CD14-positive monocyte (primary cell): ENCODE data around the gene DIS3L2. TPM values are rescaled to one million over a fixed set of nuclear protein-coding genes. Genes with fewer than 3 reads are reported as not detected.

Experiments
- DNase-seq, 3 donors: peaks; one replicate each; pipeline ENCODE4 v3.0.0-alpha.2; 2011 to 2022
- H2AFZ ChIP-seq: 2 replicates; pipeline ENCODE4 v1.6.0; 2012; ENCODE audit warnings: mild to moderate bottlenecking, low read depth, low read length, inconsistent platforms; ENCODE audit not compliant: insufficient read depth, poor library complexity, severe bottlenecking
- H3K27ac ChIP-seq, 2 donors: 1 replicate in 1 of 2; 2 replicates in 1 of 2; pipeline ENCODE4 v1.5.1; 2012 to 2013; ENCODE audit warnings: low read length in 2 of 2, control low read depth in 1 of 2, inconsistent platforms in 1 of 2, low read depth in 1 of 2, mild to moderate bottlenecking in 1 of 2
- H3K27me3 ChIP-seq, 2 donors: one replicate each; pipeline versions ENCODE4 v1.6.0 to v1.6.1; 2011 to 2013; ENCODE audit warnings: low read length in 2 of 2; ENCODE audit not compliant: control insufficient read depth in 2 of 2, insufficient read depth in 2 of 2
- H3K36me3 ChIP-seq, 2 donors: replicated peaks in 1 of 2; 1 replicate in 1 of 2; 2 replicates in 1 of 2; pipeline versions ENCODE4 v1.5.1 to v1.6.1; 2012 to 2013; ENCODE audit warnings: low read length in 2 of 2, control low read depth in 1 of 2, inconsistent platforms in 1 of 2, mild to moderate bottlenecking in 1 of 2; ENCODE audit not compliant: insufficient read depth in 2 of 2, control insufficient read depth in 1 of 2
- H3K4me1 ChIP-seq, 2 donors: 1 replicate in 1 of 2; 2 replicates in 1 of 2; pipeline versions ENCODE4 v1.5.1 to v1.6.1; 2012 to 2013; ENCODE audit warnings: low read length in 2 of 2, control low read depth in 1 of 2, inconsistent platforms in 1 of 2, mild to moderate bottlenecking in 1 of 2, moderate library complexity in 1 of 2; ENCODE audit not compliant: insufficient read depth in 2 of 2, control insufficient read depth in 1 of 2
- H3K4me2 ChIP-seq: replicated peaks from 2 replicates; pipeline ENCODE3; 2012; ENCODE audit warnings: low read length, moderate library complexity, mild to moderate bottlenecking; ENCODE audit not compliant: poor library complexity, severe bottlenecking; ENCODE audit errors: extremely low read depth
- H3K4me3 ChIP-seq, 3 experiments: fragments of 200-600 bp in 1 of 3; sonication (generic) in 1 of 3; replicated peaks in 1 of 3; 1 replicate in 2 of 3; 2 replicates in 1 of 3; pipeline ENCODE4 v1.5.1; 2011 to 2013; ENCODE audit warnings: low read length in 3 of 3, mild to moderate bottlenecking in 3 of 3, control low read depth in 2 of 3, low read depth in 2 of 3, inconsistent platforms in 1 of 3, moderate library complexity in 1 of 3
- H3K79me2 ChIP-seq: 2 replicates; pipeline ENCODE4 v1.6.0; 2012; ENCODE audit warnings: mild to moderate bottlenecking, control low read depth, inconsistent platforms, low read length, moderate library complexity; ENCODE audit not compliant: insufficient read depth
- H3K9ac ChIP-seq: 2 replicates; pipeline ENCODE4 v1.6.0; 2017; ENCODE audit warnings: low read length, mild to moderate bottlenecking; ENCODE audit not compliant: insufficient read depth, poor library complexity, severe bottlenecking
- H3K9me3 ChIP-seq, 2 donors: replicated peaks in 1 of 2; 1 replicate in 1 of 2; 2 replicates in 1 of 2; pipeline versions ENCODE4 v1.5.1 to v1.6.1; 2012 to 2013; ENCODE audit warnings: low read length in 2 of 2, control low read depth in 1 of 2; ENCODE audit not compliant: control insufficient read depth in 1 of 2, insufficient read depth in 1 of 2
- H4K20me1 ChIP-seq: 2 replicates; pipeline ENCODE4 v1.6.0; 2012; ENCODE audit warnings: mild to moderate bottlenecking, low read length, control low read depth, moderate library complexity; ENCODE audit not compliant: insufficient read depth
- H3K27ac Mint-ChIP-seq, 7 donors: one replicate each; pipeline ENCODE4 v1.8.0; 2020; ENCODE audit warnings: mild to moderate bottlenecking in 7 of 7, mixed read lengths in 7 of 7, moderate library complexity in 6 of 7, inconsistent platforms in 2 of 7
- H3K27me3 Mint-ChIP-seq, 3 donors: one replicate each; pipeline ENCODE4 v1.8.0; 2021 to 2022; ENCODE audit warnings: low read depth in 3 of 3, mild to moderate bottlenecking in 3 of 3, mixed read lengths in 3 of 3, moderate library complexity in 3 of 3, inconsistent platforms in 1 of 3
- H3K36me3 Mint-ChIP-seq, 2 donors: one replicate each; pipeline ENCODE4 v1.8.0; 2020; ENCODE audit warnings: mixed read lengths in 2 of 2, inconsistent platforms in 1 of 2, mild to moderate bottlenecking in 1 of 2
- H3K4me1 Mint-ChIP-seq: one replicate; pipeline ENCODE4 v1.8.0; 2020; ENCODE audit warnings: mild to moderate bottlenecking, mixed read lengths
- H3K4me3 Mint-ChIP-seq, 2 donors: one replicate each; pipeline ENCODE4 v1.8.0; 2020; ENCODE audit warnings: mild to moderate bottlenecking in 2 of 2, mixed read lengths in 2 of 2, moderate library complexity in 1 of 2
- H3K9me3 Mint-ChIP-seq, 7 donors: one replicate each; pipeline ENCODE4 v1.8.0; 2020 to 2022; ENCODE audit warnings: mixed read lengths in 7 of 7, mild to moderate bottlenecking in 6 of 7, moderate library complexity in 6 of 7, inconsistent platforms in 2 of 7
- CTCF ChIP-seq: fragments of 200-600 bp; IDR thresholded peaks from one replicate; pipeline ENCODE4 v1.8.0; 2022; ENCODE audit warnings: antibody characterized with exemption, mild to moderate bottlenecking
- WGBS: methylation state at CpG from one replicate; pipeline ENCODE4 v1.1.5; 2013; ENCODE audit warnings: missing lambda C conversion rate; ENCODE audit not compliant: insufficient coverage; 5-methylcytosine and 5-hydroxymethylcytosine counted together
- intact Hi-C, 2 donors: fragments of 100-400 bp; cut with micrococcal nuclease; formaldehyde crosslinking; loops; one replicate each; pipeline versions ENCODE4 v1.15.0 to v1.15.1; 2023
- polyA plus RNA-seq, 3 donors: library from polyadenylated mRNA; depleted of rRNA in 1 of 3; unstranded in 2 of 3; stranded (reverse) in 1 of 3; fragments of 300-500 nt in 2 of 3; fragments of >200 nt in 1 of 3; fragmentation: Illumina TruSeq in 2 of 3; gene quantifications; 1 replicate in 2 of 3; 2 replicates in 1 of 3; pipeline ENCODE4 v1.2.3, GENCODE V29; 2012 to 2021

DIS3L2 gene
- polyA plus RNA-seq, 3 donors, result 6.0 to 21.7 (median 6.4) TPM

- Mint-ChIP-seq H3K4me1 (no peaks in the 10 kb centered on the region), H3K27me3 (peaks cover 0 to 2% (median 0%) of the 10 kb centered on the region in 3 donors), H3K36me3 (peaks cover 25 to 32% of the 10 kb centered on the region in 2 donors), H3K27ac (no peak overlapping the region), H3K4me3 (no peak overlapping the region), H3K9me3 (no peaks in the 10 kb centered on the region)
- Histone ChIP-seq H3K9ac (no peak overlapping the region), H3K36me3 (peaks cover 3 to 40% of the 10 kb centered on the region in 2 donors), H3K9me3 (no peaks in the 10 kb centered on the region), H3K27ac (no peak overlapping the region), H3K4me3 (no peak overlapping the region), H3K4me2 (no peak overlapping the region), H3K4me1 (no peaks in the 10 kb centered on the region), H3K27me3 (no peaks in the 10 kb centered on the region), H2AFZ (no peak overlapping the region), H4K20me1 (no peaks in the 10 kb centered on the region), H3K79me2 (no peaks in the 10 kb centered on the region)
- 100% methylated on average over 1 of the region's 2 CpGs for WGBS
- no peak for TF ChIP-seq CTCF
- intact Hi-C loops, result no loop called here
- no peak for DNase-seq
These were observed 280.8 kb downstream of the DIS3L2 start for GRCh38 chr2:232242316-232242715.

- Mint-ChIP-seq H3K4me1 (no peaks in the 10 kb centered on the region), H3K27me3 (peaks cover 0 to 2% (median 0%) of the 10 kb centered on the region in 3 donors), H3K36me3 (peaks cover 21 to 23% of the 10 kb centered on the region in 2 donors), H3K4me3 (no peak overlapping the region), H3K9me3 (no peaks in the 10 kb centered on the region), H3K27ac (no peak overlapping the region)
- no peaks in the 10 kb centered on the region for H3K9me3 ChIP-seq
- no peak overlapping the region for H2AFZ ChIP-seq
- H3K9ac ChIP-seq, result no peak overlapping the region
- no CpG with 5 or more reads among the region's 2 CpGs for WGBS
- no peaks in the 10 kb centered on the region for H3K4me1 ChIP-seq
- H4K20me1 ChIP-seq, result no peaks in the 10 kb centered on the region
- no peaks in the 10 kb centered on the region for H3K79me2 ChIP-seq
- intact Hi-C loops, result no loop called here
- no peak overlapping the region for H3K4me3 ChIP-seq
- no peak overlapping the region for H3K27ac ChIP-seq
- no peaks in the 10 kb centered on the region for H3K27me3 ChIP-seq
- no peak for DNase-seq
- H3K36me3 ChIP-seq, result peaks cover 6 to 30% of the 10 kb centered on the region in 2 donors
- no peak overlapping the region for H3K4me2 ChIP-seq
- no peak for TF ChIP-seq CTCF
These were observed 283.6 kb downstream of the DIS3L2 start for GRCh38 chr2:232245111-232245510.
